Measurements from ENCODE around the gene BRAP. TPM values are rescaled to one million over a fixed set of nuclear protein-coding genes. Genes with fewer than 3 reads are reported as not detected.

The BRAP gene
- total RNA-seq, 1 donor from 2014 or later, result 26.5 TPM

DNA sequence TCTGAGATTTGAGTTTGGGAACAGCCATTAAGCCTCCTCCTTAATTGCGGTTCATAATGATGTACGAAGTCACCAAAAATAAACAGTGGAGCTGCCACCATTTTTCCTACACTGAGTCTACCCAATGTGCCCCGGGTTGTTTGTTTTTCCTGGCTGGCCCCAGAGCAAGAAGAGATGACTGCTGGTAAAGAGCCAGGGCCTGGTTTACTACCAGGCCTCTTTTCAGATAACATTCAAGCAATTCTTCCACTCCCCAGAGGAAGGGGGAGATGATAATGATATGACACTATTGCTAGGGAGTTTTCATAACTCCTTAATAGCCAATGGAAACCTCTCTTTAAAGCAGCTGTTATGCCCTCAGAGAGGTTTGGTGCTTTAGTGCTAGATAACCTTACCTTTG, 42.3 kb downstream of the BRAP start:
- H3K4me3 ChIP-seq, result no peak overlapping the region
- H3K9ac ChIP-seq, result no peak overlapping the region
- no peak overlapping the region for H2AFZ ChIP-seq (replicated peaks)
- no peak overlapping the region for H3K4me3 Mint-ChIP-seq
- H4K20me1 ChIP-seq (ENCODE audit: low read depth), result no peaks in the 10 kb centered on the region
- H3K27me3 Mint-ChIP-seq (ENCODE audit: insufficient read depth, low read depth), result no peaks in the 10 kb centered on the region
- H3K36me3 Mint-ChIP-seq, result peaks cover 11% of the 10 kb centered on the region
- no peaks in the 10 kb centered on the region for H3K27me3 ChIP-seq
- DNase-seq (ENCODE audit: low spot score), result no peak
- peaks cover 5% of the 10 kb centered on the region for H3K36me3 ChIP-seq
- H3K27ac Mint-ChIP-seq, result no peak overlapping the region
- no peaks in the 10 kb centered on the region for H3K79me2 ChIP-seq (ENCODE audit: low read depth)
- H3F3A ChIP-seq (ENCODE audit: low read depth), result peaks cover 6% of the 10 kb centered on the region
- TF ChIP-seq, protein P1, sequence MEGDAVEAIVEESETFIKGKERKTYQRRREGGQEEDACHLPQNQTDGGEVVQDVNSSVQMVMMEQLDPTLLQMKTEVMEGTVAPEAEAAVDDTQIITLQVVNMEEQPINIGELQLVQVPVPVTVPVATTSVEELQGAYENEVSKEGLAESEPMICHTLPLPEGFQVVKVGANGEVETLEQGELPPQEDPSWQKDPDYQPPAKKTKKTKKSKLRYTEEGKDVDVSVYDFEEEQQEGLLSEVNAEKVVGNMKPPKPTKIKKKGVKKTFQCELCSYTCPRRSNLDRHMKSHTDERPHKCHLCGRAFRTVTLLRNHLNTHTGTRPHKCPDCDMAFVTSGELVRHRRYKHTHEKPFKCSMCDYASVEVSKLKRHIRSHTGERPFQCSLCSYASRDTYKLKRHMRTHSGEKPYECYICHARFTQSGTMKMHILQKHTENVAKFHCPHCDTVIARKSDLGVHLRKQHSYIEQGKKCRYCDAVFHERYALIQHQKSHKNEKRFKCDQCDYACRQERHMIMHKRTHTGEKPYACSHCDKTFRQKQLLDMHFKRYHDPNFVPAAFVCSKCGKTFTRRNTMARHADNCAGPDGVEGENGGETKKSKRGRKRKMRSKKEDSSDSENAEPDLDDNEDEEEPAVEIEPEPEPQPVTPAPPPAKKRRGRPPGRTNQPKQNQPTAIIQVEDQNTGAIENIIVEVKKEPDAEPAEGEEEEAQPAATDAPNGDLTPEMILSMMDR (IDR thresholded peaks at IDR 0.05), result no peak
- TF ChIP-seq EZH2 (IDR thresholded peaks at IDR 0.05), result no peak
- no peak for TF ChIP-seq EZH2phosphoT487 (IDR thresholded peaks at IDR 0.05)
- no peaks in the 10 kb centered on the region for H3K4me1 ChIP-seq
- no peak overlapping the region for H3K27ac ChIP-seq
- peaks cover 2% of the 10 kb centered on the region for H3K4me1 Mint-ChIP-seq
- no peaks in the 10 kb centered on the region for H3K9me3 ChIP-seq (ENCODE audit: low read depth)
- H3K4me2 ChIP-seq, result no peak overlapping the region
- H3K9me3 Mint-ChIP-seq, result no peaks in the 10 kb centered on the region

DNA sequence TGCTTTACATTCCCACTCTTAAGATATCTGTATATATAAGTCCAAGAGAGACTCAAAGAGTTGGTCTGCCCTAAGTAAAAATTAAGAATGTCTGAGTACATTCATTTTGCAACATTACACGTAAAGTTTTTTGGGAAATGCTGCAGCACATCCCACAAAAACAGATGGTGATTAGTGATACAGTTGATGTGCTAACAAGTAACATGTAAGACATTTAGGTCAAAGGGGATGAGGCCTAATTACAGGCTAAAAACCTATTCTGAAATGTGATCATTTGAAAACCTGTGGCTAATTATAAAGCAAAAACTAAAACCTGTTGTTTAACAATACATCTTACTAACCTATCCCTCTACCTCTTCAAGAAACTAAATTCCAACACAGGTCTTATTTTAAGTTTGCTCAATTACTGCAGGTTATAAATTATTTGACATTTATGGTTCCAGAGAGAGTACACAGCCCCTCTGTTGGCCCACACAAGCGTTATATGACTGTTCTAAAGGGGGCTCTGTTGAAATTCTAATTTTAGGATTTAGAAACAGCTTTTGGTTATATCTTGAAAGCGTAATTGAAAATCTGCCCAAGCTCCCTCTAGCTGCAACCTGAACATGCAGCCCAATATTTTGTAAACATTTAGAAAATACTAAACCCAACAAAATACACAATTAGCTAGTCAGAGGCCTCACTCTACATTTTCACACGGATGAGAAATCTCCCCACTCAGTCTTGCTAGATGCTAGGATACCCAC, 42.9 kb downstream of the BRAP start:
- Mint-ChIP-seq H3K27ac (no peak overlapping the region), H3K4me1 (peaks cover 2% of the 10 kb centered on the region), H3K9me3 (no peaks in the 10 kb centered on the region), H3K27me3 (ENCODE audit: insufficient read depth, low read depth) (no peaks in the 10 kb centered on the region), H3K4me3 (no peak overlapping the region), H3K36me3 (peaks cover 11% of the 10 kb centered on the region)
- H4K20me1 ChIP-seq (ENCODE audit: low read depth), result no peaks in the 10 kb centered on the region
- no peak overlapping the region for H3K4me2 ChIP-seq
- H3F3A ChIP-seq (ENCODE audit: low read depth), result peaks cover 7% of the 10 kb centered on the region
- H3K9me3 ChIP-seq (ENCODE audit: low read depth), result no peaks in the 10 kb centered on the region
- H3K79me2 ChIP-seq (ENCODE audit: low read depth), result no peaks in the 10 kb centered on the region
- H3K4me3 ChIP-seq, result no peak overlapping the region
- H3K9ac ChIP-seq, result no peak overlapping the region
- H3K27ac ChIP-seq, result no peak overlapping the region
- peaks cover 5% of the 10 kb centered on the region for H3K36me3 ChIP-seq
- DNase-seq (ENCODE audit: low spot score), result no peak
- no peaks in the 10 kb centered on the region for H3K27me3 ChIP-seq
- TF ChIP-seq, protein P1 (IDR thresholded peaks at IDR 0.05), result no peak
- TF ChIP-seq EZH2 (IDR thresholded peaks at IDR 0.05), result no peak
- H3K4me1 ChIP-seq, result no peaks in the 10 kb centered on the region
- no peak overlapping the region for H2AFZ ChIP-seq (replicated peaks)

DNA sequence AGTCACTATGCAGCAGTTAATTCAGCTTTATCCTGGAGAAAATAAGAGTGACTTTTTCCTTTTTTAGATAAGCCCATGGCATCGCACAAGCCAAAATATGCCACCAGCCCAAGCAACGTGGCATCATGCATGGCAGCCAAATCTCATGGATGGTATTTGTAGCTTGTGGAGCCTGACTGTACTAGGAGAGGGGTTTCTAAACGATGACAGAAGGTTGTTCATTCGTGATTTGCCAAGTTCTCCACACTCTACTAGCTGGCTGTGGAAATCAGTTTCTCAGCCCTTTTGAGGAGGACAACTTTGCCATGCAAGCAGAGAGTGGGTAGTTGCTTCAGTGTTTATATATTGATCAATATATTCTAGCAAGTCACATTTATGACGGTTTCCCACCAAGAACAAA, 45.2 kb downstream of the BRAP start:
- no peak overlapping the region for H3K9ac ChIP-seq
- no peaks in the 10 kb centered on the region for H3K36me3 ChIP-seq
- peaks cover 20% of the 10 kb centered on the region for H3K4me1 ChIP-seq
- Mint-ChIP-seq H3K9me3 (no peaks in the 10 kb centered on the region), H3K27ac (no peak overlapping the region), H3K27me3 (ENCODE audit: insufficient read depth, low read depth) (no peaks in the 10 kb centered on the region), H3K4me3 (no peak overlapping the region), H3K4me1 (peaks cover 21% of the 10 kb centered on the region), H3K36me3 (peaks cover 2% of the 10 kb centered on the region)
- H3K4me3 ChIP-seq, result no peak overlapping the region
- H4K20me1 ChIP-seq (ENCODE audit: low read depth), result no peaks in the 10 kb centered on the region
- no peaks in the 10 kb centered on the region for H3K9me3 ChIP-seq (ENCODE audit: low read depth)
- H2AFZ ChIP-seq (replicated peaks), result no peak overlapping the region
- TF ChIP-seq EZH2 (IDR thresholded peaks at IDR 0.05) (no peak), EZH2phosphoT487 (IDR thresholded peaks at IDR 0.05) (no peak)
- TF ChIP-seq, protein P1 (IDR thresholded peaks at IDR 0.05), result no peak
- DNase-seq (ENCODE audit: low spot score), result no peak
- no peak overlapping the region for H3K27ac ChIP-seq
- H3K79me2 ChIP-seq (ENCODE audit: low read depth), result no peaks in the 10 kb centered on the region
- no peak overlapping the region for H3K4me2 ChIP-seq
- no peaks in the 10 kb centered on the region for H3K27me3 ChIP-seq
- H3F3A ChIP-seq (ENCODE audit: low read depth), result peaks cover 29% of the 10 kb centered on the region

Data from neural progenitor cell (in vitro differentiated cells).